Colonic mucosa (tissue), 4 donors: ENCODE data around the gene ABCG1. TPM values are rescaled to one million over a fixed set of nuclear protein-coding genes. Genes with fewer than 3 reads are reported as not detected.
"Not testable (repeated sequence)": the region's sequence is repeated elsewhere in the genome, so short reads cannot be mapped to it uniquely, and the experiment has no call there.

Experiments
- DNase-seq: peaks from one replicate; pipeline ENCODE4 v3.0.0-alpha.2; 2020
- H3K27ac ChIP-seq: fragments of 200-600 bp; one replicate; pipeline ENCODE4 v1.8.0; 2021
- H3K27me3 ChIP-seq: fragments of 200-600 bp; one replicate; pipeline ENCODE4 v1.8.0; 2021
- H3K36me3 ChIP-seq: fragments of 200-600 bp; one replicate; pipeline ENCODE4 v1.8.0; 2021
- H3K4me1 ChIP-seq: fragments of 200-600 bp; one replicate; pipeline ENCODE4 v1.8.0; 2021; ENCODE audit warnings: mild to moderate bottlenecking
- H3K4me3 ChIP-seq: fragments of 200-600 bp; one replicate; pipeline ENCODE4 v1.8.0; 2021
- H3K9ac ChIP-seq, 2 donors: one replicate each; pipeline ENCODE4 v1.7.0; 2013; ENCODE audit warnings: control low read depth in 2 of 2, low read depth in 2 of 2, low read length in 2 of 2
- H3K9me3 ChIP-seq: fragments of 200-600 bp; one replicate; pipeline ENCODE4 v1.8.0; 2021
- CTCF ChIP-seq: fragments of 200-600 bp; IDR thresholded peaks from one replicate; pipeline ENCODE4 v1.8.0; 2022; ENCODE audit warnings: antibody characterized with exemption, mild to moderate bottlenecking
- intact Hi-C: fragments of 100-400 bp; cut with DNase I; formaldehyde crosslinking; loops from one replicate; pipeline ENCODE4 v1.14.1; 2022
- total RNA-seq, 2 donors: library from RNA; stranded (reverse); fragmentation: NEBNext Ultra II Directional in 1 of 2; extraction: Animal tissue kit (Norgen Biotek cat#: 25700) in 1 of 2; gene quantifications; one replicate each; pipeline ENCODE4 v1.2.1, GENCODE V29; 2021
- donor health status: healthy.
- donor health status: DM: no; HTN: no; CAD: no.
- donor health status: DM: no; HTN: no; CAD: no.

Gene ABCG1
- total RNA-seq, 2 donors from 2014 or later = 13.8 to 60.0 TPM

GRCh38 chr21:42175110-42175710, 43.7 kb upstream of the ABCG1 start:
- Histone ChIP-seq H3K36me3 (no peaks in the 10 kb centered on the region), H3K27ac (no peak overlapping the region), H3K9me3 (no peaks in the 10 kb centered on the region), H3K9ac (no peak overlapping the region), H3K27me3 (no peaks in the 10 kb centered on the region), H3K4me1 (no peaks in the 10 kb centered on the region), H3K4me3 (no peak overlapping the region)
- DNase-seq = no peak
- intact Hi-C loops = no loop called here
- no peak for TF ChIP-seq CTCF

- H3K4me3 ChIP-seq = no peak overlapping the region
- H3K9me3 ChIP-seq = no peaks in the 10 kb centered on the region
- no peak overlapping the region for H3K27ac ChIP-seq
- no peaks in the 10 kb centered on the region for H3K27me3 ChIP-seq
- TF ChIP-seq CTCF = no peak
- no peak overlapping the region for H3K9ac ChIP-seq
- H3K4me1 ChIP-seq = no peaks in the 10 kb centered on the region
- no peaks in the 10 kb centered on the region for H3K36me3 ChIP-seq
- DNase-seq = no peak
- intact Hi-C loops = no loop called here
Measured at GRCh38 chr21:42176859-42177258, 42.1 kb upstream of the ABCG1 start.

- H3K27ac ChIP-seq = no peak overlapping the region
- no peaks in the 10 kb centered on the region for H3K36me3 ChIP-seq
- H3K9me3 ChIP-seq = no peaks in the 10 kb centered on the region
- no peak overlapping the region for H3K4me3 ChIP-seq
- H3K27me3 ChIP-seq = no peaks in the 10 kb centered on the region
- intact Hi-C loops = no loop called here
- H3K4me1 ChIP-seq = no peaks in the 10 kb centered on the region
- TF ChIP-seq CTCF = no peak
- no peak overlapping the region for H3K9ac ChIP-seq
- no peak for DNase-seq
Measured at GRCh38 chr21:42179316-42179715, 39.6 kb upstream of the ABCG1 start.

- H3K9ac ChIP-seq, H3K36me3 ChIP-seq, intact Hi-C loops, H3K27ac ChIP-seq, H3K9me3 ChIP-seq, H3K27me3 ChIP-seq, H3K4me3 ChIP-seq, DNase-seq, H3K4me1 ChIP-seq: not testable (repeated sequence)
Measured at GRCh38 chr21:42180001-42180400, 38.9 kb upstream of the ABCG1 start.

GRCh38 chr21:42182713-42183371, 36.1 kb upstream of the ABCG1 start:
- Histone ChIP-seq H3K9ac (no peak overlapping the region), H3K27ac (no peak overlapping the region), H3K9me3 (no peaks in the 10 kb centered on the region), H3K4me1 (no peaks in the 10 kb centered on the region), H3K27me3 (no peaks in the 10 kb centered on the region), H3K4me3 (no peak overlapping the region), H3K36me3 (no peaks in the 10 kb centered on the region)
- intact Hi-C loops = no loop called here
- no peak for TF ChIP-seq CTCF
- no peak for DNase-seq
